DMS 273 treated with DMSO at 0.1 percent for 48 hours (cell line): ENCODE data around the gene AQP12B.
"Not testable (repeated sequence)": the region's sequence is repeated elsewhere in the genome, so short reads cannot be mapped to it uniquely, and the experiment has no call there.

Source experiments
- DNase-seq: peaks from one replicate; lab custom pipeline; 2025; lab: John Stamatoyannopoulos, UW

Gene AQP12B

DNA sequence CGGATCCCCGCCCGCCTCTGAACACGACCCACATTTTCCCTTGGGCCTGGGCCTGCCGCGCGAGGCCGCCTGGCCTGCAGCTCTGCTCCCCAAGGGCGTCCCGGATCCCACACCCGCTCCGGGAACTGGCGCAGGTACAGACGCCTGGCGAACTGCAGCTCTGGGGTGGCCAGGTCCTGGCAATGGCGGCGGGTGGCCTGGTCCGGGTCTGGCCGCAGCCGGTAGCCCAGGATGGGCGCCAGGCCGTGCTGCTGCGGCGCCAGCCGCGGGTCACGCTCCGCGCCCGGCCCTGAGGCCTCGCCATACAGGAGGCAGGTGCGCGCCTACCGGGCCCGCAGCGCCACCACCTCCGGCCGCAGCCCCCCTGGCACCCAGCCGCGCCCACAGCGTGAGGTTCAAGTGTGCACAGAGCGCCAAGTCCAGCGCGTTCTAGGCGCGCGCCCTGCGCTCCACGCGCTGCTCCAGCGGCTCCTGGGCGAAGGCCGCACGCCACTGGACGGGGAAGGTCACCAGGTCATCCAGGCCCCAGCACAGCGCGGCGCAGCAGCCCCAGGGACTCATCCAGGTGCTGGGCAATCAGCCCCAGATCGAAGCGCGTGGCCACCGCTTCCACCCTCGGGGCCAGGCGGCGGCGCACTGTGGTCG is 18.5 kb upstream of the AQP12B start:
- DNase-seq, result no peak

DNA sequence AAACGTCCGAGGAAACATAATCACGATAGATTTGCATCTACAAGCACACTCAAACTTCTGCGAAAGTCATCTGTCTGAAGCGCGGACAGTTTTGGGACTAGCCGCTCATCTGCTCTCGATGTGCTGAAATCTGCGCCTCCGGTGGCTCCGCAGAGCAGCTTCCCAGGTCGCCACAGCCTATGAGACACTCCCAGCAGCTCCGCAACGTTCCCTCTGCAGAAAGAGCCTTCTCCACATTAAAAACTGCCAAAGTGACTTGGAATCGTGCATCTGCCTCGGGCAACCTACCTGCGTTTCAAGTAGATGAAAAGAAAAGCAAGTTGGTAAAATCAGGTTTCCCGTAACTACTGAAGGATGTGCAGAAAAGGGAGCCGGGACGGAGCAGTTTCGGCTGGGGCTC is 17.9 kb upstream of the AQP12B start:
- not testable (repeated sequence) for DNase-seq

DNA sequence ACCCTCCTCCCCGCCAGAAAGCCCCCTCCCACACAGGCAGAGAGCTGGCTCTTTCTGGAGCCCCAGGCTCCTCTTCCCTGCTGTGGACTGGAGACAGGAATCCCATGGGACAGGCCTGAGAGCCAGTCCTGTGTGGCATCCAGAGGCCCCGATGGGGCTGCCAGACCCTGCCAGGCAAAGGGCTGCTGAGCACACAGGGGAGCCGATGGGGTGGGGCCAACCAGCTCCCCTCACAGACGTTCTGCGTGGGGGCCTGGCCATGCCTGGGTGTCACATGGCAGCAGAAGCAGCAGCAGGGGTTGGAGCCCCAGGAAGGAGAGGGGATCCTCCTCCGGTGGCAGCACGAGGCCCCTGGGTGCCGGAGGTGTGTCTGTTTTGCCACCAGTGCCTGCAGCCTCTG is 17.1 kb upstream of the AQP12B start:
- DNase-seq, result not testable (repeated sequence)

DNA sequence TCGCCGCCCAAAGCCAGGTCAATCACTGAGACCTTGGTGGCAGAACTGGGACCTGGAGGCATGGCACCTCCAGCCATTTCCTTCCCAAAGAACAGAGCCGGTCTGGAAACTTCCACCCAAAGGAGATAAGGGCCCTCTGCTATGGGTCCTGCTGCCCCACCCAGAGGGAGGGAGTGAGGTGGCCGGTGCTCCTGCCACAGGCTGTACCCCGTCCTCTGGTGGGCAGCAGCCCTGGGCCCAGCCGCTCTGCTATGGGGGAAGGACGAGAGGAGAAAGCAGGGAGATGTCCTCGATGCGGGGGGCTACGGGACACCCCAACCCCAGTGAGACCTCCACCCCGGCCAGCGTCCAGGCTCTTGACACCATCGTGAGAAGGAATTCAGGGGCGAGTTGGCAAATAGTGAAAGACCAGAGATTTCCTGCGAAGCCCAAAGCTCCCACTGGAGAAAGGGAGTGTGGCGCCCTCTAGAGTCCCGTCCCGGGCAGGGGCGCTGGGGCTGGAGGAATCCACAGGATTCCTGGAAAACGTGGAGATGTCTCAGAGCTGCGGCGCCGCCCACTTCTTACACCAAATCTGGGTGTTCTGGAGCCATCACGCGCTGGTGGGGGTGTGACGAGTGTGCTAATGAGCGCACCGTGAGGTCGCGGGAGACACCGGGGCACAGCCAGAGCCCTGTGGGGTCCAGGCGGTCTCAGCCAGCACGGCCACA is 16.3 kb upstream of the AQP12B start:
- DNase-seq, result not testable (repeated sequence)

DNA sequence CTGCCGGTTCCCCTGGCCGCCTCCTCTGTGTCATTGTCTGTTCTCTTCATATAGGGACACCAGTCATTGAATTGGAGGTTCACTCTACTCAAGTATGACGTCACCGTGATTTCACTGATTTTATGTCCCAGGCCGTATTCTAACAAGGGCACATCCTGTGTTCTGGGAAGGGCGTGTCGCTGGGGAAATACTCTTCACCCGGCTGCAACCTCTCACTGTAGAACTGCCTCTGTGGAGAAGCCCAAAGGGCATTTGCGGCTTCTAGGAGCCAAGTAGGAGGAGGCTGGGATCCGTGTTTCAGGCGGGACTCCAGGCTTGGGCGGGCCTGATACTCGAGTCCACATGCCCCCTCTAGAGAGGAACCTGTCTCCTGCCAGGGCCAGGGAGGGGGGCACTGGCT is 13.8 kb upstream of the AQP12B start:
- not testable (repeated sequence) for DNase-seq

DNA sequence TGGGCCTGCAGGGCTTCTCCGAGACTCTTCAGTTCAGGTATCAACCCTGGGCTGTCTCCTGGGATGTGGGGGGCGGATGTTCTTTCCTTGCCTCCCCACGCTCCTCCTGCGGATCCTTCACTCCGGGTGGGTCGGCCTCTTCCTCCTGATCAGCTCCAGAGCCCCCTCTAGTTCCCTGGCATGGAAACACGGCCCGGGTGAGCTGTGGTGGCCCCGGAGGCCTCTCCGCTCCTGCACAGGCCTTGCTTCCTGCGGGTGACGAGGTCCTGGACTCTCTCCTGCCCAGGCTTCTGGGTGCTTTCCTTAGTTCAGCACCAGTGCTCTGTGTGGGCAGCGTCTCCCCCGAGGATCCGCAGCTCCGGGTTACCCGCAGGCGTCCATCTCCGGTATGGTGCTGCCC is 12.9 kb upstream of the AQP12B start:
- DNase-seq, result not testable (repeated sequence)

DNA sequence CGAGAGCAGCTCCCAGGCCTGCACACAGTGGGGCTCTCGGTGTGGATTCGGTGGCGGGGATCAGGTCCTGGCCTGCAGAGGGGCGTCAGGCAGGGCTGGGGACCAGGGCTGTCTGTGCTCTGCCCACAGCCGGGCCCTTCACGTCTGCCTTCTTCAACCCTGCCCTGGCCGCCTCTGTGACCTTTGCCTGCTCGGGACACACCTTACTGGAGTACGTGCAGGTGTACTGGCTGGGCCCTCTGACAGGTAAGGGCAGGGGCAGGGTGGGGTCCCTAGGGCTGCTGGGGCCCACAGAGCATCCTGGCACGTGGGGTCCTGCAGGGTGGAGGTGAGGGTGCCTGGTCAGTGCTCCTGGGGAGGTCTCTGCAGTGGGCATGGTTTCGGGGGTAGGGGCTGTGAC is 11.6 kb upstream of the AQP12B start:
- DNase-seq, result not testable (repeated sequence)

DNA sequence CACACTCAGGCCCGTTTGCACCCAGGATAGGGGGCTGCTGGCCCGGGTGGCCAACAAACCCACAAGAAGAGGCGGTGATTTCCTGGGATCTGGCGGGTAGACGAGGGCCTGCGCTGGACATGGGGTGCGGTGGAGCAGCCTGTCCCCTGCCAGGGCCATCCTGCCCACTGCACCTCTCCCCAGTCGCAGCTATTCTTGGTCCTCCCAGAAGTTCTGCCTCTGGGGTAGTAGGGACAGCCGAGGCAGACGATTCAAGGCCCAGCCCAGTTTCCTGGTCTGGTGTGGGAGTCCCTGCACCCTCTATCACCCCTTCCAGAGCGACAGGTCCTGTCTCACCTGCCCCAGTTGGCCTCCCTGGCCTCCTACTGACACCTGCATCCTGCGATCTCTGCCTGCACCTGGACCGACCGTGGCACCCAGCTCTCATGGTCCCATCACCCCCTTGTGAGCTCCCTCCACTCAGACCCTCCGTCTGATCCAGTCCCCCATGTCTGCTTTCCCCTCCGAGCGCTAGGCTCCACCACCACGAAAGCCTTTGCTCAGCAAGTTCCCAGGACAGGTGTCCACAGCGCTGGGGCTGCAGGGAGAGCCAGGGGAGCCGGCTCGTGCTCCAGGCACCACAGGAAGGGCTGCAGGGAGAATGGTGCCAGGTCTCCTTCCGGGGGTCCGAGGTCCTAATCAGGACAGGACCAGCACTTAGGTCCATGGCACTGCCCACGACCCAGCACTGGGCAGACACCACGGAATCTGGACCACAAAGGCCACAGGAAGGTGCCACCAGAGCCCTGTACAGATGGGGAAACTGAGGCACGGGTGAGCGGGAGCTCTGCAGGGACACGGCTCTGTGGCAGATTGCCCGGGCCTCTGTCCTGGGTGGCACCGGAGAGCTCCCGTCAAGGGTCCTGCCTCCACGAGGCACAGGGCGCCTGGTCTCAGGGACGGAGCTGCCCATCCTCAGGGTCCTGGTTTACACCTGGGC is 10.2 kb upstream of the AQP12B start:
- not testable (repeated sequence) for DNase-seq

DNA sequence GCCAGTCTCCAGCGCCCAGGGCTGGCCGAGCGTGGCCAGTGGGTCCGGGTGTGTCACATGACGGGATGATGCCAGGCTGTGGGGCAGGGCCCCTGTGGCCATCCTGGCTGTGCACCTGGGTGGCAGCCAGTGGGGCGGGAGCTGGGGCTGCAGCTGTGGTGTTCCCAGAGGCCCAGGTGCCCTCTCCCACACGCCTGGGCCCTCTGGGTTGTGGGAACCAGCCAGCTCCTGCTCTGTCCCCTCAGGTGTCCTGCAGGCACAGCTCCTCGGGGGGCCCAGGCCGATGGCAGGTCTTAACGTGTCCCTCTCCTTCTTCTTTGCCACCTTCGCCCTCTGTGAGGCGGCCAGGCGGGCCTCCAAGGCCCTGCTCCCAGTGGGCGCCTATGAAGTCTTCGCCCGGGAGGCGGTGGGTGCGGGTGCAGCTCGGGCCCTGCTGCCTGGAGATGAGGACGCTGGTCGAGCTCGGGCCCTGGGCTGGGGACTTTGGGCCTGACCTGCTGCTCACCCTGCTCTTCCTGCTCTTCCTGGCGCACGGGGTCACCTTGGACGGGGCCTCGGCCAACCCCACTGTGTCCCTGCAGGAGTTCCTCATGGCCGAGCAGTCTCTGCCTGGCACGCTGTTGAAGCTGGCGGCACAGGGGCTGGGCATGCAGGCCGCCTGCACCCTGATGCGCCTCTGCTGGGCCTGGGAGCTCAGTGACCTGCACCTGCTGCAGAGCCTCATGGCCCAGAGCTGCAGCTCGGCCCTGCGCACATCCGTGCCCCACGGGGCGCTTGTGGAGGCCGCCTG is 9.1 kb upstream of the AQP12B start, which contains the start of gene AQP12A:
TSS of gene AQP12A (plus strand) at position 236 of the 790 bp plus-strand sequence. CDS start at position 284, 48 bp downstream.
- DNase-seq, result not testable (repeated sequence)

DNA sequence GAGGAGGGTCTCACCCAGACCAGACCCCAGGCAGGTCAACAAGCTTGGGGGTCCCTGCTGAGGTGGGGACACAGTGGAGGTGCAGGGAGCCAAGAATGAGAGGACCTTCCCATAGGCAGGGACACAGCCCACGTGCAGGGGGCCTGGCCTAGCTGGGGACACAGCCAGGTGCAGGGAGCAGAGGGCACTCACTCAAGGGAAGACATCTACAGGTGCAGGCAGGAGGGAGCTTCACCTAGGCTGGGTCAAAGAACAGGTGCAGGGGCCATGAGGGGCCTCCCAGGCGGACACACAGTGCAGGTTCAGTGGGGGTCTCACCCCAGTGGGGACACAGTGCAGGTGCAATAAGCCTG is 8.4 kb upstream of the AQP12B start:
- DNase-seq, result not testable (repeated sequence)

DNA sequence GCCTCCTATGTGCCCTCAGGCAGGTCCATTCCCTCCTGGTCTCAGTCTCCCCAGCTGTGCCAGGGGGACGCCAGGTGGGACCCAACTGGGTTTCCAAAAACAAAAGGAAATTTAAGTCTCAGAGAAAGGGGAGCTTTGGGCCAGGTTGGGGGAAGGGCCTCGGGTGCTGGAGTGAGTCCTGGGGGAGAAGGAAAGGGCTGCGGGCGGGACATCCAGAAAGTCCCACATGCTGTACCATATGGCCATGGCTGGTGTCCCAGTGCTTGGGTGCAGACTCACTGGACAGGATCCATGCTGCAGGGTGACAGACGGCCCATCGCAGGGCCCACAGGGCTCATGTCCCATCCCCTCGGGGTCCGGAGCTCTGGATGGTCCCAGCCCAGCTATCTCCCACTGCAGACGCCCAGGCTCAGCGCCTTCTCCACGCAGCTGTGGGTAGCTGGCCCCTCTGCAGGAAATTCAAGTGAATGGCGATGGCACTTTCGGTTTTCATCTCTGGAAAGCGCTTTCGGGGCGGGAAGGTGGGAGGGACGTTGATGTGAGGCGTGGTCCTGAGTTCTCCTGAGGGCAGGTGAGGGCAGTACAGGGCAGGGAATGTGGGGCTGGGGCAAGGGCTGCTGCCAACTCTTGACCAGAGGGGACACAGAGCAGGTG is 7.9 kb upstream of the AQP12B start:
- peak; percentile 12 for DNase-seq

DNA sequence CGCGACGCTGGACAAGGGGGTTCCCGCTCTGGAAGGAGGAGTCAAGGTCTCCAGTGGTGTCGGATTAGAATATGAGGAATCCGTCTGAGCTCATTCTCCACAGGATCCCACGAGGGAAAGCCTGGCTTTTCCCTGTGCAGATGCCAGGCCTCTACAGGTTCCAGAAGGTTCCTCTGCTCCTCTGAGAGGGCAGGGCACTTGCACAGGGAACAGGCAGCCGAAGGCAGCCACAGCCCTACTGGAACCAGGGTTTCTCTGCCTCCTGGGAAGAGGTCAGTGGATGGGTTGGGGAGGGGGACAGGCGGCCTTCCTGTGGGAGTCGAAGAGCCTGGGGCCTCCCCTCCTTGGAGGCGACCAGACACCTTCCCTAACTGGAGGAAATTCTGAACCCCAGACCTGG is 7.3 kb upstream of the AQP12B start:
- DNase-seq, result no peak

DNA sequence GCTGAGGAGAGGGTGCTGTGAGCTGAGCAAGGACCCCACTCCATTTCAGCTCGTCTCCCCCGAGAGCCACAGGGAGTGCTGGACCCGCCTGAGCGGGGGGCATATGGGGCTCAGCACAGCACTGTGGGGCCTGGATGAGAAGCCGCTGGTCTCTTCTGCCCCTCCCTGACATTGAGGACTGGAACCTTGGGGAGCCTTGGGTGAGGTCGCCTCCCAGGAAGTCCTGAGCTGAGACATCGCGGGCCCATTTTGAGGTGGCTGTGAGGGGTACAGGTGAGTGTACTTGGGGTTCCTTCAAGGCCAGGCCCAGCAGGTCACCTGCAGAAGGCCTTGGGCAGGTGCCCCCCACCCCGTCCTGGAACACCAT is 5.9 kb upstream of the AQP12B start:
- DNase-seq, result no peak

DNA sequence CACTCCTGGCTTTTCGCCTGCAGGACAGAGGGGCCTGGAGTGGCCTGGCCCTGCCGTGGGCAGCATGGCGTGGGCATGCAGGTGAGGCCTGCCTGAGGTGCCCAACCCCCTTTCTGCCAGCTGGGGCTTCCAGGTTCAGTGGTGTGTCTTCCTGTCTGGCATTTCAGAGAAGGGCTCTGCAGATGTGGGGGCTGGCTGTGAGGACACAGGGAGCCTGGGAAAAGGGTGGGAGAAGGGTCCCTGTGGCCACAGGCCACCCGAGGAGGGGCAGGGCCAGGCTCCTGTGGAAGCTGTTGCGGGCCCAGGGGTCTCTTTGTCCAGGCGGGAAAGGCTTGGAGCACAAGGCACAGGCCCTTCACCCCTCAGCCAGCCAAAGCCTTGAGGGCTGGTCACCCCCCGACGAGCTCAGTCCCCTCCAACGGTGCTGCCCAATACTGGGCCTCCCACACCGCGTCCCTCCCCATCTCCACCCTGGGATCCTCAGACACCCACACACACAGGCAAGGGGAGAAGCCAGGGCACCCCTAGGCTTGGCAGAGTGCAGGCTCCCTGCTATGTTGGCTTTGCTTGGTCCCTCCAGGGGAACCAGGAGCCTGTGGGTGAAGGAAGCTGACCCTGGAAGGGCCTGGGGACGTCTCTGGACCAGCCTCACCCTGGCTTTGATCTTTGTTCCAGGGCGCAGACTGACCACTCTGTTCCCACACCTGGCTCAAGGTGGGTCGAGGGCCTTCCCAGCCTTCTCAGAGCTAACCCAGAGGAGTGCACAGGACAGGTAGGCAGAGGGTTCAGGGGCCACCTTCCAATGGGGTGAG is 5.3 kb upstream of the AQP12B start:
- DNase-seq, result no peak

DNA sequence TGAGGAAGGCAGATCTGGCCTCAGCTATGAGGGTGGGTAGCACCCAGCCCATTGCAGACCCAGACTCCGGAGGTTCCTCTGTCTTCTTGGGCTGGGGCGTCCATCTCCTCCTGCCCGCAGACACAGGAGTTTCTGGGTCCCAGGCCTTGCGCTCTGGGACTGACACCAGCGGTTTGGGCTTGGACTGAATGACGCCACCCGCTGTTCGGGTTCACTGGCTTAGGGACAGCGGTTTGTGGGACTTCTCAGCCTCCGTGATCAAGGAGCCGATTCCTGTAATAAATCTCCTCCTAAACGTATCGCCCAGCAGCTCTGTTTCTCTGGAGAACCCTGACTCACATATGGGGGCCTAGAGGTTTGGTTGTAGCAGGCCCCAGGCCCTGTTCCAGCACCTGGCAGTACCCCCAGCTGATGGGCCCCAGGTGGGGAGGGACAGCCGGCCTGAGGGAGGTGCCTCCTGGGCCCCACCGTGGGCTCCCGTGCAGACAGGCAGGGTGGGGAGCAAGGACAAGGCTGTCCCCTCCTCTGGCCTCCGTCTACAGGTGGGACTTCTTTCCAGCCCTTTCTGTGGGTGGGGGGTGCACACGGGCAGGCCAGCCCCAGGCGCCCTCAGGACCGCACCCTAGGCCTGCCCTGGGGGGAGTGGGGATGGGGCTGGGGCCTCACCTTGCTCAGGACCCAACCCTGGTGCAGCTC is 4.5 kb upstream of the AQP12B start:
- no peak for DNase-seq

DNA sequence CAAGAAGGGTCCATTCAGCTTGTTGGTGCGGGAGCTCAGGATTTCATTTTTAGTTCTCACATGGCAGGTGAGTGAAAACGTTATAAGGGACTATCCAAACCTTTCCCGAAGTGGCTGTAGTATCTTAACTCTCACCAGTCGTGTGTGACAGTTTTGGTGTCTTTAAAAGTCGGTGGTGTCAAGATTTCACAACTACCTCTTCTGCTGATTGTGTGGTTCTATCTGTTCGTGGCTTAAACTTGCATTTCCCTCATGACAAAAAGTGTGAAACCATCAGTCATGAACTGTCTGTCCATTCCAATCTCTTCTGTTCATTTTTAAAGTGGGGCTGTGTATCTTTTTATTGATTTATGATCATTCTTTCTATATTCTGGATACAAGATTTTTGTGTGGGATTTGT is 3.8 kb upstream of the AQP12B start:
- no peak for DNase-seq

DNA sequence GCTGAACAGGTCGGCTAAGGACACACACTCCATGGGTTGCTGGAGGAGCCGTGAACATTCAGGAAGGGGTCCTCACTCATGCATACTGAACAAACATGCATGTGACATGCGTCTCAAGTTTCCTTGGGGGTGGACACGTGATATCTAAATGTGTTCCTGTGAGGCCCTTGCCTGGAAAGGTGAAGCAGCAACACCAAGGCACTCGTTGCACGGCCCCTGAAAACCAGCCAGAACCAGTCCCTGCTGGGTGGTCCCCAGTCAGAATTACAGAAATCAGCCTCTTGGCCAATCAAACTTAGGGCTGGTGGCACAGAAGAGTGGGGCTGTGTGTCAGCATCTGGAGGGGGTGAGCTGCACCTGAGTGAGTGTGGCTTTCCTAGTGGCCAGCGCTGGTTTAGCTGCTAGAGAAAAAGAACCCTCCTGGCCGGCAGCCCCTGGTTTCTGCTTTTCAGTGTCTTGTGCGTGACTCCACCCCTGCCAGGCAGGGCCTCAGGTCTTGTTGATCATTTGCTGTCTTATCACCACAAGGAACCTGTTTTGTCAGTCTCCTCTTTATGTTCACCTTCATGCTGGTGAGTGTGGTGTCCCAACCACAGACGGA is 3.2 kb upstream of the AQP12B start:
- DNase-seq, result no peak

DNA sequence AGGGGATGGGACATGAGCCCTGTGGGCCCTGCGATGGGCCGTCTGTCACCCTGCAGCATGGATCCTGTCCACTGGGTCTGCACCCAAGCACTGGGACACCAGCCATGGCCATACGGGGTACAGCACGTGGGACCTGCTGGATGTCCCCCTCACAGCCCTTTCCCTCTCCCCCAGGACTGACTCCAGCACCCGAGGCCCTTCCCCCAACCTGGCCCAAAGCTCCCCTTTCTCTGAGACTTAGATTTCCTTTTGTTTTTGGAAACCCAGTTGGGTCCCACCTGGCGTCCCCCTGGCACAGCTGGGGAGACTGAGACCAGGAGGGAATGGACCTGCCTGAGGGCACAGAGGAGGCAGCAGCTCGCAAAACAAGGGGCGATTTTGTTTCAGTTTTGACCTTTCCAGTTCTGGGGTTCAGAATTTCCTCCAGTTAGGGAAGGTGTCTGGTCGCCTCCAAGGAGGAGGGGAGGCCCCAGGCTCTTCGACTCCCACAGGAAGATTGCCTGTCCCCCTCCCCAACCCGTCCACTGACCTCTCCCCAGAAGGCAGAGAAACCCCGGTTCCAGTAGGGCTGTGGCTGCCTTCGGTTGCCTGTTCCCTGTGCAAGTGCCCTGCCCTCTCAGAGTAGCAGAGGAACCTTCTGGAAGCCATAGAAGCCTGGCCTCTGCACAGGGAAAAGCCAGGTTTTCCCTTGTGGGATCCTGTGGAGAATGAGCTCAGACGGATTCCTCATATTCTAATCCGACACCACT is 1.5 kb upstream of the AQP12B start:
- not testable (repeated sequence) for DNase-seq
